ENCODE data around the gene TGFBI.

Gene TGFBI

DNA sequence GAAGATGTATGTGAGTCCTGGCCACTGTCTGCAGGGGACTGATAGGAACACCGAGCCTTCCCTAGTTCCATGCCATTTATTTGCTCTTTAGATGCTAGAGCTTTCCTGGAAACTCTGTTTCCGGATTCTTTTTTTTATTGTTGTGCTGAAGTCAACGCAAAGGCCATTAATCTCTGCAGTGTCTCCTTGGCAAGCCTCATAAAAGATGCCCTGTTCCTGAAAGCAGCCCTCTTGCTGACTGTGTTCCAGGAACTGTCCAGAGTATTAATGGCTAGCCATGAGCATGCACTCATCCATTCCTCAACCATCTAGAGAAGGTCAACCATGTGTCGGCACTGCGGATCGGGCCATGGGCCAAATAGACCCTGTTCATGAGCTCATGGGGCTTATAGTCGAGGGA, 61.0 kb downstream of the TGFBI start:
- DNase-seq (ENCODE audit: low read depth in 2 of 2), result no peak

DNA sequence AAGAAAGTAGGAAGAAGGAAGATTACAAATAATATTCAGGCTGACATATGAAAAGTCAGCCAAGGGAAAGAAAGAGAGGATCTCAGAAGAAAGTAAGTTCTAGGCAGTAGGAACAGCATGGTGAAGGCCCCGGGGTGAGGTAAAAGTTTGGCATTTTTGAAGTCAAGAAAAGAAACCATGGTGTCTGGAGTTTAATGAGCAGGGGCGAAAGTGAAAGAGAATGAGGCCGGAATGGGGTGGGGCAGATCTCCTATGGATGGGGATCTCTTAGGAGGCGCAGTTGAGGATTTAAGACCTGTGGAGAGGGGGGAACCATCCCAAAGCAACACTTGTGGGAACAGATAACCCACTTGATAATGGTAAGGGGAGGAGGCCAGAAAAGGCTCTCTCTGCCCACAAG, 61.5 kb downstream of the TGFBI start:
- no peak for DNase-seq (ENCODE audit: low read depth in 2 of 2)

DNA sequence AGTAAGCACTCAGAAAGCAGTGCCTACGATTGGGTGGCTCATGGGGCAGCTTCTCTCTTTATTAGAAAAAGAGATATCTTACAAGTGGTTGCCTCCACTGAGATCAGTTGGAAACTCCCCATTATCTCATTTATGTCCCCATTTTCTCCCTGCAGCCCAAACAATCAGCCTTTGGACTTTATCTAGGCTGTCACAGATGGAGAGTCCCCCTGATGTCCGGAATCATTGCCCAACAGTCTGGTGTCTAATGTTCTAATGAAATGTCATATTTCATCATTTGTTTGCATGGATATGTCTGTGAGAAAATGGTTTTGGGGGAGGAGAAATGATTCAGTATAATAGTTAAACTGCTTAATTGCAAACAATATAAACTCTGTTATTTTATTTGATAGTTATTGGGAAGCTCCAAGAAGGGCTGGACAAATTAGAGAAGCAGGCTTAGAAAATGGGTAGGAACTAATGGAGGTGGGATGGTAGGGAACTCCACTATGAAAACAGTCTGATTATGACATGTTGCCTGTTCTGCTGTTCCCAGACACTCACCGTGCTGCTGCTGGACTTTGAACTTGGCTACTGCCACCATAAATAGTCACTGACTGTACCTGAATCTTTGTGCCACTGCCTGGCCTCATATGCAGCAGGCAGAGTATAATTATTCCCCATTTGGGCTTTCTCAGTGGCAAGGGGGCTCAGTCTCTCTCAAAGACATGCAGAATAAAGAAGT, 65.6 kb downstream of the TGFBI start:
- DNase-seq (ENCODE audit: low read depth in 2 of 2), result no peak

DNA sequence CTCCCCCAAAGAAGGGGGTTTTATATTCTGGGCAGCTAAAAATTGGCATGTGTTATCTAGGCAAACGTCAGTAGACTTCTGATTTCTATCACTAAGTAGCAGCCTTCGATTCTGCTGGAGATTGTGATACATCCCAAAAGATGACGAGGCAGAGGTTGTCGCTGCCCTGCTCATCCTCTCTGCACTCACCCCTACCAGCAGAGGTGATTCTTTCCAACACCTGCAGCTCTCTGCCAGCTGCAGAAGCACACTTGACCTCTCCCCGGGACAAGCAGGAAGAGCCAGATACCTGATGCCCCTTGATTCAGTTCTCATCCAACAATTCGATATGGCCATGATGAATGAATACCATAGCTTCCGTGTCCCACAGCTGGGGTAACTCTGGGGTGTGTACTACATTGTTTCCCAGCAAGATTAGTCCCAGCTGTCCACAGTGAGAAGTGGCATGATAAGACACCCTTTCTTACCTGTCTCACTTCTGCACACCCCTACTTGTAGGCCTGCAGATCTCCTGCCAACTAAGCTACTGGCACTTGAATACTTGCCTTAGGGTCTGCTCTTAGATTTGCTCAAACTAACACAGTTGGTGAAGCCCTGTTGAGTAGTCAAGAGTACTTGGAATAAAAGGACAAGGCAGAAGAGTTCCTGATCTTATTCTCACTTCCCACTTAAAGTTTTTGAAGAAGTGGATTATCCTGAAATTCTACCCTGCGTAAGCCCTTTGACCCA, 66.3 kb downstream of the TGFBI start:
- DNase-seq (ENCODE audit: low read depth in 2 of 2), result no peak

DNA sequence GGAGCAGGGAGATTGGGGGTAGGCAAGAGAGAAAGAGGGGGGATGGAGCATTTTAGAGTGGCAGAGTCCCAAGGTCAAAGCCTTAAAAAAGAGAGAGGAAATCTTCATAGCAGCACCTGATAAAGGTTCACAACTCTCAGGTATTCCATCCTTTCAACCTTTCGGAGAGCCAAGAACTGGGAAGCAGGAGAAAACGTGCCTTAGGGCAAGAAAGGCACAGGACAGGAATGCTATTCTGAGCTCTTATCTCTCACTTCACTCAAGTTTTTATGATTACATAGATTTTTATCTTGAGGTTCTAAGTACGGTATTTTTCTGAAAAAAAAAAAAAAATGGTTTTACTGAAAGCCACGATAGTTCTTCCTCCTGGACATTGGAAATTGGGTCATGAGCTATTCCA, 69.4 kb downstream of the TGFBI start:
- DNase-seq (ENCODE audit: low read depth in 2 of 2), result no peak

DNA sequence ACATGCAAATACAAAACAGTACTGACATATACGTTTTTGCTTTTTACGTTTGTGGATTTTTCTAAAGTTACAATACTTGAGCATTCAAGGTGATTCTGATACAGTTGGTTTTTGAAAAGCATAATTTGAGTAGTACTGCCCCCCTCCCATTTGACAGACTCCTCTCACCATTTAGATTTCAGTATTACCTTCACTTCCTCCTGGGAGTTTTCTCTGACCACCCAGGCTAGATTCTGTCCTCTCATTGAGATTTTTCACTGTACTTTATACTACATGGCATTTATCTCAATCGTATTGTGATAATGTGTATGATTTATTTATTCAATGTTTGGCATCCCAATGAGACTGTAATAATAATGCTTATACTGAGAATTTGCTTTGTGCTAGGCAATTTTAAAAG, 71.1 kb downstream of the TGFBI start:
- DNase-seq (ENCODE audit: low read depth in 2 of 2), result no peak

DNA sequence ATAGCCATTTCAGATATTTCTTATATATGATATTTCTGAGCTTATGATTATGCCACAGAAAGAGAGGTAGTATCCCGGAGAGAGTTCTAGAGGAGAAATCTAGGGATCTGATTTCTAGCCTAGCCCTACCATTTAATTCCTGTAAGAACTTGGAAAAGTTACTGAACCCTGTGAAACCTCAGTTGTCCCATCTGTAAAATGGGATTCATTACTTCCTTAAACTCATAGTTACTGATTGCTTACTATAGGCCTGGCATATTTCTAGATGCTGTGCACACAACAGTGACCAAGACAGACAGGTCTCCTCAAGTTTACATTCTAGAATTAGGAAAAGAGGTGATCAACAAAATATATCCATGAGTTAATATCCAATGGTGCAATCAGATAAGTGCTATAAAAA, 73.1 kb downstream of the TGFBI start:
- no peak for DNase-seq (ENCODE audit: low read depth in 2 of 2)

DNA sequence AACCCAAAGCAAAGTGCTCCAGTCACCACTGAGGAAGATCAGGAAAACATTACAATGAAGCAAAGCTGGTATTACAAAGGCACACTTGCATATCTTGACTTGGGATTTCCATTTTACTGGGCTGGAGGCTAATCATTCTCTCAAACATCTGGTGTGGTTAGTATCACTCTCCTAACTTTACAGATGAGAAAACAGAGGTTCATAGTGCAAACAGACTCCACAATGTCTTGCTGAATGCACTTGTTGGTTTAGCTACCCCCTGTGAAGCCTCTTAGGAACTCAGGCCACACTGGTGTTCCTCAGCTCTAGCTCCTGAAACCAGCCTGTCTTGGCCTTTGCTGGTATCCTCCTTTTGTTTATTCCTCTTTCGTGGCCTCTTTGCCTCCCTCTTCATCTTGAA, 74.3 kb downstream of the TGFBI start:
- DNase-seq (ENCODE audit: low read depth in 2 of 2), result no peak

DNA sequence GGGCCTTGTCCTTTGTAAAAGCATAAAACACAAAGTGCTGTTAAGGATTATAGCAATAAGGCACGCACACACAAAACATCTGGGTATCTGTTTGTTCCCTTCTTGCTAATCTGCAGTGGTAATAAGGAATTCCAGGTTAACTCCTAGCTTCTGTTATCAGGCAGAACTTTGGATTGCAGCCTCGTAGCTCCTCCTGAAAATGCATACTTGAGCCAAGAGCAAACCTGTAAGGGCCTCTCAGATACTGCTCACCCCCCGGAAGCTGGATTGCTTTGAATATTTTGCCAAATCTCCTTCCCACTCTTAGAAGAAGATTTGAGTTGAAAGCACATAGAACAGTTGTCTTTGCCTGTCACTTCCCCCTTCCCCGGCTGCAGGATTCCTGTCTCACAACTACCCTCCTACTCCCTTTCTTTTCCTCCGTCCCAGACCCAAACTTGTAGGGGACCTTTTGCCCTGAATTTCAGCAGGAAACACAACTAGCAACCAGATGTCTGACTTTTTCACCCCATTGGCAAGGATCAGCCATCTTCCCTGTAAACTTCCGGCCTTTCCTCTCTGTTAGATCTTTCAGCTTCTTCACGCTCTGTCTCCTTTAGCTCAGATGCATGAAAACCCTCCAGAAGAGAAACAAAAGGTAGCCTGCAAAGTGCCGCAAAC, 75.6 kb downstream of the TGFBI start:
- DNase-seq (ENCODE audit: low read depth in 2 of 2), result no peak

DNA sequence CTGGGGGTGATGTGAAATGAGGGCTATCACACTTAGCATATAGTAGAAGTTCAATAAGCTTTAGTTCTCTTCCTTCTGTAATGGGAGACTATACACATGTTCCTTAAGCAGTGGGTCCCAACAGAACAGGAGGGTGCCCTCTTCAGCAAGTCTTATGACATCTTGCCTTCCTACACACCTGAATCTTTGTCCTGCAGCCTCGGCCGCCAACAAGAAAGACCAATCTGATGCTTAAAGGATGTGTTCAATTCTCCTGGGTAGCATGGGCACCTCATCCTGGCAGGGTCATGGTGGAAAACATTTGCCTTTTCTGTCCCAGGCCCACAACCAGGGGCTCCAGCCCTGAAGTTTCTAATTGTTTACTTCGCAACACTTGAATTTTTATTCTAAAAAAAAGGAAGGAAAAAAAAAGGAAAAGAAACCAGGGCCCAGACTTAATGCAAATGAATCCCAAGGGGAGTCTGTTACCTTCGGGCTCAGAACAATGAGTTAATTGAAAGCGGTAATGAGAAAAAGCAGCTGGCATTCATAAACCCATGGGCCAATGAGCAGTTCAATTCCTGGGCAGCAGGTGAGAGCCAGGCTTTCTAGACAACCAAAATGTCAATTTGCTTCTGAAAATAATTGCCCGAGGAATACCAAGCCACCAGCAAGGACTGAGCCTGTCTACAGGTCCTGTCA, 77.7 kb downstream of the TGFBI start:
- DNase-seq (ENCODE audit: low read depth in 2 of 2), result no peak

DNA sequence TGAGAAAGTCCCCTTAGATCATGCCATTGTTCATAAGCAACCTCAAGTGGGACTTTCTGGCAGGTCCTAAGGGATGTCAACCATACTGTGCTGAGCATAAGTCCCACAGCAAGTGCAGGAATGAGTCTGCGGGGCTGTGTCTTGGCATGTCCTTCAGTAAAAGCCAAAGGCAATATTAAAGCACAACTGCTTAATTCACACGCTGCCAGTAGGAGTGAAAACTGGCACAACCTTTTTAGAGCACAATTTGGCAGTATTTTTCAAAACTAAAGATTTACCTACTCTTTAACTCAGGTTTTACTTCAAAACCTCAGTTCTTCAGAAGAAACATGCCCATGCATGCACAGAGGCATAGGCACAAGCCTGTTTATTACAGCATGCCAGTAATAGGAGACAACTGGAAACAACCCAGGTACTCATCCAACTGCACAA, 79.4 kb downstream of the TGFBI start:
- no peak for DNase-seq (ENCODE audit: low read depth in 2 of 2)

DNA sequence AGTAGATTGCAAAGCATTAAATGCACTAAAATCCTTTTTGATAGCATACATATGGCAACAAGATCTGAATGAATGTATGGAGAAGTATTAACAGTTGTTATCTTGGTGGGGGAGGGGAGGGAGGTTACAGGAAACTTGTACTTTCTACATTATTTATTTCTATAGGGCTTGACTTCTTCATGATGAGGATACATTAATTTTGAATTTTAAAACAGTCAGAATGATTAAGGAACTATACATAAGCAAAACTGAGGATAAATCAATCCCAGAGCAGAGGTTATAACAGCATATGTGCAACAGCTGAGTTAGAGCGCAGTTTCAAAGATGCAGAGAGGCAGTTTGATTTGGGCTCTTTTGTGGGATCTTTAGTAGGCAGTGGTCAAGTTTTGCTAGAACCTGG, 80.0 kb downstream of the TGFBI start:
- no peak for DNase-seq (ENCODE audit: low read depth in 2 of 2)

DNA sequence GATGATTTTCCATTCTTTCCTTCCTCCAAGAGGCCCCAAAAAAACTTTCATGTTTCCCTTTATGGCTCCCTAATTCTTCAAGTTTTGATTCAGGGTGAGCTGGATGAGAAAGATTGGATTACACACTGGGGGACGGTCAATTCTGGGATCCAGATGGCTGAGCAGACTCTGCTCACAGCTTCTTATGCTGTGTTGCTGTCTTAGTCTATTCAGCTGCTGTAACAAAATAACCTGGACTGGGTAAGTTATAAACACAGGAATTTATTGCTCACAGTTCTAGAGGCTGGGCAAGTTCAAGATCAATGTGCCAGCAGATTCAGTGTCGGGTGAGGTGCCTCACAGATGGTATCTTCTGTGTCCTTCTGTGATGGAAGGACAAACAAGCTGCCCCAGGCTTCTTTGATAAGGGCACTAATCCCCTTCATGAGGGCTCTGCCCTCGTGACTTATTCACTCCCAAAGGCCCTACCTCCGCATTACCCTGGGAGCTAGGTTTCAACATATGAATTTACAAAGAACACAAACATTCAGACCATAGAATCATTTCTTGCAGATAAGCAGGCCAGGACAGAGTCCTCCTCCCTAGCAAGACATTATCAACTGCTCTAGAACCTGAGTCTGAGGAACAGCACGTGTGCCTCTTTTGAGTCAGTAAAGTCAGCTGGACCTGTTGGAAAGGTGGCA, 80.8 kb downstream of the TGFBI start:
- no peak for DNase-seq (ENCODE audit: low read depth in 2 of 2)

Data from activated CD4-positive, alpha-beta T cell treated with anti-CD3 and anti-CD28 coated beads for 24 hours (primary cell).